ENCODE data around the gene THUMPD1.

The THUMPD1 gene

DNA sequence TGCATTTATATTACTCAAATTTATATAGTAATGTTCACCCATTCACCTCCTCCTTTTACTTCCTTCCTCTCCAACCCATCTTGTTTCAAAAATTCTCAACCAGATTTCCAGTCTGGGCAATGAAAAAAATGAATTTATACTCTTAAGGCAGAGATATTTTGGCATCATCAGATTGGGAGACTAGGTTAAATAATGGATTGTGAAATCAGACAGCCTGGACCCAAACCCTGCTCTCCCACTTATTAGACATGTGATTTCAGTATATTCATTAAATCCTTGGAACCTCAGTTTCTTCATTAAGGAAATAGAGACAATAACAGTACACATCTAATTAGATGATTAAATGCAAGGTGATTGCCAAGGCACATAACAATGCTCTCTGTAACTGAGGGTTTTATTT lies 52.0 kb downstream of the THUMPD1 start:
- DNase-seq = no peak

GRCh38 chr16:20683812-20684211 lies 57.8 kb downstream of the THUMPD1 start:
- no peak for DNase-seq

All from activated CD4-positive, CD25-positive, alpha-beta regulatory T cell (primary cell).